NCI-H774 (cell line): ENCODE results near the gene DES.

Experiments
- DNase-seq: peaks from one replicate; lab custom pipeline; 2025; lab: John Stamatoyannopoulos, UW

DES gene

GRCh38 chr2:219438453-219438852 is 20.3 kb downstream of the DES start:
- DNase-seq: no peak

DNA sequence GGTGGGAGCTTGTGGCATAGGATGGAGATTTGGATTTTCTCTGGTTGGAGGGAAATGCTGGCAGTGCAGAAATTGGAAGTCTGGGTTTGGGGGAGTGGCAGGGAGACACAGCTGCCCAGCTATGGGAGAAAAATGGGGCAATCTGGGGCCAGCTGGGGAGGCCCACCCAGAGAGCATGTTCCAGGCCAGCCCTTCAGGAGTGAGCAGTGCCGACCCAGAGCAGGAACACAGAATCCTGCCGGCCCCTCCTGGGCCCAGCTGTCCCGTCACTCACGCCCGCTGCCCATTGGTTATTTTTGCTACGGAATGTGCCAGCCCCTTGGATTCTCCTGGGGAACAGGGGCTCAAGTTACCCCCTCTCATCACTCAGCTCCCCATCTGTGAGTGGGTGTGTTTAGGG is 21.3 kb downstream of the DES start:
- DNase-seq: no peak

DNA sequence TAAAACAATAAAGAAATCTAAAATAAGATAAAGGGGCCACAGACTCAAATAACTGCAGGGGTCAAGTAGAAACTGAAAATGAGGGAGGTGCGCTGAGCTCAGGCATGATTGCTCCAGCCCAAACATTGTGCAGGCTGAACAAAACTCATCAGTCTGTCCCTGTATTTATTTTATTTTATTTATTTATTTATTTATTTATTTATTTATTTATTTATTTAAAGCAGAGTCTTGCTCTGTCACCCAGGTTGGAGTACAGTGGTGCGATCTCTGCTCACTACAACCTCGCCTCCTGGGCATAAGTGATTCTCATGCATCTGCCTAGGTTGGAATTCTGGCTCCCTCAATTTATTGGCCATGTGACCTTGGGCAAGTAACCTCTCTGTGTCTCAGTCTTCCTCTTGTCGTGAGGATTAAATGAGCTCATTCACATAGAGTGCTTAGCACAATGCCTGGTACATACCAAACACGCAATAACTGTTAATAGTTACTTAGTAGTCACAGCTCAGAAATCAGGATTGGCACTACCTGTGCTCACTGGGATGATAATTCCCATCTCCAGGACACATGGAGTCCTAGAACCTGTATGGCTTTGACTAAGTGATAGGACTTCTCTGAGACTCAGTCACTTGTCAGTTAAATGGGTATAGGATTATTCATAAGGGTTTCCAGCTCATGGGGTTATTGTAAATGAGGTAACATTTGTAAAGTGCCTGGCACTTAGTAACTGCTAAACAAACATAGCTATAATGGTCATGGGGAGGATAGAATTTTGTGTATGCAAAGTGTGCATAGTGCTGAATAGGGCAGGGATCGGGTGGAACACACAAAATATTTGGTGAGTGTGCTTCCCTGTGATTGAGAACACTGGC is 22.4 kb downstream of the DES start:
- no peak for DNase-seq

GRCh38 chr2:219441451-219442255 is 23.5 kb downstream of the DES start:
- DNase-seq: peak; percentile 30

- no peak for DNase-seq
Observed at GRCh38 chr2:219442256-219443015, 24.3 kb downstream of the DES start.

- DNase-seq: no peak
Observed at GRCh38 chr2:219443016-219443696, 25.0 kb downstream of the DES start.

DNA sequence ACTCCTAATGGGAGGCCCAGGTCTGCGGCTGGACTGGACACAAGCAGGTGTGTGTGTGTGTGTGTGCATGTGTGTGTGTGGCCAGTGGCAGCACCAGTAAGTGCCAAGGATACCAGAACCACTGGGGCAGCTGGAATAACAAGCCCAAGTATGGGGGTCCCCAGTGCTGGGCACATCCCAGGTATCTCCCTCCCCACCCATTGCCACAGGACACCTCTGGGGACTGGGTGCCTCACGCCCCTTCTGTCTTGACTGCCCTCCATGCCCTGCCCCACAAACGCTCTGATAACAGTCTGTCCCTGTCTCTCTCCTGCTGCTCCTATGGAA is 25.5 kb downstream of the DES start:
- no peak for DNase-seq

DNA sequence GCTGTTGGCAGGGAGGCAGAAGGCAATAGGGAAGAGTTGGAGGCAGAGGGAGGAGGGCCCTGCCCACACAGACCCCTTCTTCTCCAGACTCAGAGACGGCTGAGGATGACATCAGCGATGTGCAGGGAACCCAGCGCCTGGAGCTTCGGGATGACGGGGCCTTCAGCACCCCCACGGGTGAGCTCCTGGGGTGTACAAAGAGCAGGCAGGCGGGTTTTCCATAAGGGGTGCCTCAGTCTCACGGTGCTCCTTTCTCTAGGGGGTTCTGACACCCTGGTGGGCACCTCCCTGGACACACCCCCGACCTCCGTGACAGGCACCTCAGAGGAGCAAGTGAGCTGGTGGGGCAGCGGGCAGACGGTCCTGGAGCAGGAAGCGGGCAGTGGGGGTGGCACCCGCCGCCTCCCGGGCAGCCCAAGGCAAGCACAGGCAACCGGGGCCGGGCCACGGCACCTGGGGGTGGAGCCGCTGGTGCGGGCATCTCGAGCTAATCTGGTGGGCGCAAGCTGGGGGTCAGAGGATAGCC is 26.5 kb downstream of the DES start:
- no peak for DNase-seq

DNA sequence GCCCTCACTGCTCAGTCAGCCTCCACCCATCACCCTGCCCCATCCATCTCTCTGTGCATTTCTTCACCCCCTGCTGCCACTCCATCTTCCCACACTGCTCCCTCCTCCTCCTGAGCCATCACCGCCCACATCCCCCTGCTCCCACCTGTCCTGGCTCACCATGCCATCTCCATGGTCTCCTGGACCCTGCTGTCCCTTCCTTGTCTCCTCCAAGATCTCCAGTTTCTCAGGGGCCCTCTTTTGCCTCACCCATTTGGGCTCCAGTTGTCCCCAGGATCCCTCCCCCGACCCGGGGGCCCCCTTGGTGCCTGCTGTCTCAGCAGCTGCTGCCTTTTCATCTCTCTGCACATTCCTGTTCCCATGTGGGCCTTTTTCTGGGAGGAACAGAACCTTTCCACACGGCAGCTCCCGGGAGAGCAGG is 27.1 kb downstream of the DES start:
- no peak for DNase-seq

DNA sequence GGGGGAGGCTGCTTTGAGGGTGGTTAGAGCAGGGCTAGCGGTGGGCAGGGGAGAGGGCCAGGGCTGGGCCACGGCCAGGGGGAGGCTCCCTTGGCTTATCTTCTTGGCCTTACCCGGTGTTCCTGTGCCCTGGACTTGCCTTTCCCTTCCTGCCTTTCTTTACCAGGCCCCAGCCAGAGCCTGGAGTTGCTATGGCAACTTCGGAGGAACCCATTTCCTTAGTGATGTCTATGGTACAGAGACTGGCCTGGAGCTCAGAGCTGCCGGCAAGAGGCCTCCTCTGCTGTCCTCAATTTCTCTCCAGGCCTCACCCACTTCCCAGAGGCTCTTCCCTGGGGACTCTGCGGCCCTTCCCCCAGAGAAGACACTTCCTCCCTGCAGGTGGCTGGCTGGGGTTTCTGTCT is 27.9 kb downstream of the DES start:
- DNase-seq: no peak

DNA sequence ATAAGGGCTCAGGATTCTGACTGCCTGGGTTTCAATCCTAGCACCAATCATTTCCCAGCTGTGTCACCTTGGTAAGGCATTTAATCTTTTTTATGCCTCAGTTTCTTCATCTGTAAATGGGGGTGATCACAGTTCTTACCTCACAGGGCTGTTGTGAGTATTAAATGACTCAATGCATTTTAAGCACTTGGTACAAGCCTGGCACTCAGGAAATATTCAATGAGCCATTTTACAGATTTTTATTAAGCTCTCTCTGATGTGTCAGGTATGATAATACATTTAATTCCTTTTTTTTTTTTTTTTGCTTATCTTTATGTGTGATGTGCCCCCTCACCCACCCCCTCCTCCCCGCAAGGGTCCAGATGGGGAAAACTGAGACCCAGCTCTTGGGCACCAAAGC is 28.5 kb downstream of the DES start:
- DNase-seq: no peak

DNA sequence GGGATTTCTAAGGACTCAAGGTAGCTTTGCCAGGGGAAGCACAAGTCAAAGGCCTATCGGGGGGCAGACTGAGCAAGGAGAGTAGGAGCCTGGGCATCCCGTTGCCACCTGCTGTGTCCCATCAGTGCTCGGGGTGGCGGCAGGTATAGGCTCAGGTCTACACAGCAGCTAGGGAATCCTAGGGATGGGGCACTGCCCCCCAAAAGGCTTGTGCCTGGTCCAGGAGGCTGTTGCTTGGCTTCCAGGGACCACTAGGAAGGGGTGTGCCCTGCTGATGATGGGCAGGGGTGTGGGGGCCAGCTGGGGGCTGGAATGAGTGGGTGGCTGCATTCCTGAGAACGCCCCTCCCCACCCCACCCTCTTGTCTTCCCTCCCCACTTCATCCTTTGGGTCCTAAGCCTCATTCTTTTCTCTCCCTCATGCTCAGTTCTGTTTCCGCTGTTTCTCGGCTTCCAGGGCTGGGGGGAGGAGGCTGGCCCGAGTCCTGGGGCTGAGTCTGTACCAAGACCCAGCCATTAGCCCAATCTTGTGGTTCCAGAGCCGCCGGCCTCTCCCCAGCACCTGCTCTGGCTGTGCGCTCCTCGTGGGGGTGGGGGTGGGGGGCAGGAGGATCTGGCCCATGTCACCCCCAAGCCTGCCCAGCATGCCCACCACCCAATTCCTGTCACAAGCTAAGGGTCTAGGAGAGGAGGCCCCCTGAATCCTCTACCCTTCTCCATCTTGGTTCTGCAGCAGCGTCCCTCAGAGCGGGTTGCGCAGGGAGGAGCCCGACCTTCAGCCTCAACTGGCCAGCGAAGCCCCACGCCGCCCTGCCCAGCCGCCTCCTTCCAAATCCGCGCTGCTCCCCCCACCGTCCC is 29.3 kb downstream of the DES start:
- no peak for DNase-seq

- DNase-seq: no peak
Observed at GRCh38 chr2:219448099-219448775, 30.1 kb downstream of the DES start.

- DNase-seq: no peak
Observed at GRCh38 chr2:219448776-219449341, 30.7 kb downstream of the DES start.

DNA sequence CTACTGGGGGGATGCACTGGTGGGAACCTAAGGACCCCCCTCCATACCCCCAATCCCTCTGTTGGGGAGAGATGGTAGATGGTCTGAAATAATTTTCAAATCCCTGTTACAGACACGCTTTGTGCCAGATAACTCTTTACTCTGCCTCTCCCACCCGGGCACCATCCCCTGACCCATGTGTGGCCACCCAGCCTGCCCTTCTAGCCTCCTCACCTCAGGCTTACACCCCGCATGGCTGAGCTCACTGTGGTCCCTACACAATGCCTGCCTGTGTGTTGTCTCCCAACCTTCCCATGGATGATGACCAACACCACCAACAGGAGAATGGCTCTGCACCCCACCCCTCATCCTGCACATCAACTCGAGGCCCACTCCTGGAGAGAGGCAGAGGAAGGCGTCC is 31.4 kb downstream of the DES start:
- no peak for DNase-seq

DNA sequence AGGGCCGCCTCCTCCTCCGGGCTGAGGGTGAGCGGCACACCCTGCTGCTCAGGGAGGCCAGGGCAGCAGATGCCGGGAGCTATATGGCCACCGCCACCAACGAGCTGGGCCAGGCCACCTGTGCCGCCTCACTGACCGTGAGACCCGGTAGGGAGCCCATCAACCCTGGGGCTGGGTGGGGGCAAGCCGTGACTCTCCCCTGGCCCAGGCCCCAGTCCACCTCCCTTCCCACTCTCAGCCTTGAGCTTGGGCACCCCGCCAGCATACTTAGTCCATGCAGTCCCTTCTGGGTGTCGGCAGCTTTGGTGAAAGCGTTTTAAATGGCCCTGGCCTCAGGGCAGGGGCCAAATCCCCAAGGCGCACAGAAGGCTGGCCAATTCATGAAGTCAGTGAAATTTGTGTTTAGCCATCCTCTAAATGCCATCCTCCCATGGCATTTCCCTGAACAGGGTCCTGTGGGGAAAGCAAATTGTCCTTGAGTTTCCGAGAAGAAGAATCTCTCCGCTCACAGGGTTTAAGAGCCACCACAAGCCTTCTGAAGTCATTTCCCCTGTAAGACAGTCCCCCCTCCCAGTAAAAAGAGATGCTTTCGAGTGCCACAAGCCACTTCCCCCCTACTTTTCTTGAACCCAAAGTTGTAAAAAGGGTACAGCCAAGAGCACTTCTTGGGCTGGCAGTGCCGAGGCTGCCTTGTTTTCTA is 33.6 kb downstream of the DES start:
- DNase-seq: no peak

GRCh38 chr2:219452361-219453317 is 34.5 kb downstream of the DES start:
- no peak for DNase-seq
